Hepatocyte (in vitro differentiated cells): ENCODE results near the gene SKP1.

Source experiments
- CTCF ChIP-seq: fragments of 200-600 bp; sonication (generic); IDR thresholded peaks from 2 replicates; pipeline ENCODE4 v1.5.1; 2016; ENCODE audit warnings: antibody characterized with exemption, mild to moderate bottlenecking; ENCODE audit not compliant: poor library complexity
- EZH2 ChIP-seq: fragments of 200-600 bp; sonication (generic); IDR thresholded peaks from 2 replicates; pipeline ENCODE4 v1.6.1; 2016; ENCODE audit warnings: antibody characterized with exemption, mild to moderate bottlenecking, borderline replicate concordance
- EZH2phosphoT487 ChIP-seq: fragments of 200-600 bp; sonication (generic); IDR thresholded peaks from one replicate; pipeline ENCODE4 v1.6.1; 2018; ENCODE audit warnings: antibody characterized with exemption, mild to moderate bottlenecking, low read depth, moderate library complexity; ENCODE audit not compliant: unreplicated experiment, severe bottlenecking

GRCh38 chr5:134174841-134175839 lies 1.6 kb downstream of the SKP1 start:
- TF ChIP-seq EZH2: no peak
- TF ChIP-seq CTCF: no peak
- TF ChIP-seq EZH2phosphoT487: no peak
